ENCODE results near the gene DSG1.

The DSG1 gene

GRCh38 chr18:31356025-31356424, 38.1 kb downstream of the DSG1 start:
- ATAC-seq: no peak

GRCh38 chr18:31364190-31364589, 46.2 kb downstream of the DSG1 start:
- no peak for ATAC-seq
- no peak for TF ChIP-seq TCF4 (CRISPR knock-in tag; IDR thresholded peaks at IDR 0.05; ENCODE audit: borderline replicate concordance)
- no peak for TF ChIP-seq ISL1 (CRISPR knock-in tag; IDR thresholded peaks at IDR 0.05)
- TF ChIP-seq ARNTL (CRISPR knock-in tag; IDR thresholded peaks at IDR 0.05; ENCODE audit: borderline replicate concordance, low read depth): no peak
- TF ChIP-seq CREB5 (CRISPR knock-in tag; IDR thresholded peaks at IDR 0.05; ENCODE audit: low read depth): no peak
- TF ChIP-seq RARB (CRISPR knock-in tag; IDR thresholded peaks at IDR 0.05): no peak
- no peak for TF ChIP-seq ZNF8 (CRISPR knock-in tag; IDR thresholded peaks at IDR 0.05)
- no peak for TF ChIP-seq ZFP30 (CRISPR knock-in tag; IDR thresholded peaks at IDR 0.05)
- no peak for TF ChIP-seq BACH2 (CRISPR knock-in tag; IDR thresholded peaks at IDR 0.05; ENCODE audit: borderline replicate concordance)
- TF ChIP-seq SNAI2 (CRISPR knock-in tag; IDR thresholded peaks at IDR 0.05): no peak
- no peak for TF ChIP-seq ZNF70 (CRISPR knock-in tag; IDR thresholded peaks at IDR 0.05)
- no peak for TF ChIP-seq CSRNP3 (CRISPR knock-in tag; IDR thresholded peaks at IDR 0.05)
- no peak for TF ChIP-seq TOX (CRISPR knock-in tag; IDR thresholded peaks at IDR 0.05; ENCODE audit: borderline replicate concordance)
- TF ChIP-seq ESRRG (CRISPR knock-in tag; IDR thresholded peaks at IDR 0.05): no peak
- no peak for TF ChIP-seq POU6F1 (CRISPR knock-in tag; IDR thresholded peaks at IDR 0.05; ENCODE audit: borderline replicate concordance, low read depth)
- TF ChIP-seq CSDC2 (CRISPR knock-in tag; IDR thresholded peaks at IDR 0.05): no peak
- no peak for TF ChIP-seq ZFP3 (CRISPR knock-in tag; IDR thresholded peaks at IDR 0.05)
- TF ChIP-seq PPARA (CRISPR knock-in tag; IDR thresholded peaks at IDR 0.05; ENCODE audit: borderline replicate concordance): no peak
- no peak for TF ChIP-seq ZC3H10 (CRISPR knock-in tag; IDR thresholded peaks at IDR 0.05)
- no peak for TF ChIP-seq TSHZ2 (CRISPR knock-in tag; IDR thresholded peaks at IDR 0.05)

More at GRCh38 chr18:31356025-31356424, 38.1 kb downstream of the DSG1 start:
- TF ChIP-seq PATZ1 (CRISPR knock-in tag; IDR thresholded peaks at IDR 0.05; ENCODE audit: borderline replicate concordance) (no peak), CSRNP3 (CRISPR knock-in tag; IDR thresholded peaks at IDR 0.05) (no peak), ZNF8 (CRISPR knock-in tag; IDR thresholded peaks at IDR 0.05) (no peak)

- TF ChIP-seq TCF4 (CRISPR knock-in tag; IDR thresholded peaks at IDR 0.05; ENCODE audit: borderline replicate concordance) (no peak), ZFP3 (CRISPR knock-in tag; IDR thresholded peaks at IDR 0.05) (no peak), PATZ1 (CRISPR knock-in tag; IDR thresholded peaks at IDR 0.05; ENCODE audit: borderline replicate concordance) (no peak)
- ATAC-seq: no peak
Measured at GRCh38 chr18:31369478-31369877, 51.5 kb downstream of the DSG1 start.

All from SK-N-SH treated with all-trans-retinoic acid at 6 μM for 48 hours (cell line).